Hindlimb muscle (tissue), 1 donor: ENCODE measurements around the gene CD34. TPM values are rescaled to one million over a fixed set of nuclear protein-coding genes. Genes with fewer than 3 reads are reported as not detected.

ENCODE experiments used
- DNase-seq: peaks from one replicate; pipeline ENCODE4 v3.0.0-alpha.2; 2013
- polyA plus RNA-seq: library from polyadenylated mRNA; unstranded; fragments of 120-200 nt; gene quantifications from one replicate; pipeline ENCODE4 v1.2.1, GENCODE V29; 2013; ENCODE audit not compliant: insufficient read length

CD34 gene
- polyA plus RNA-seq, 1 donor, result 151 TPM

GRCh38 chr1:207852576-207853371 lies 58.2 kb downstream of the CD34 start:
- no peak for DNase-seq

DNA sequence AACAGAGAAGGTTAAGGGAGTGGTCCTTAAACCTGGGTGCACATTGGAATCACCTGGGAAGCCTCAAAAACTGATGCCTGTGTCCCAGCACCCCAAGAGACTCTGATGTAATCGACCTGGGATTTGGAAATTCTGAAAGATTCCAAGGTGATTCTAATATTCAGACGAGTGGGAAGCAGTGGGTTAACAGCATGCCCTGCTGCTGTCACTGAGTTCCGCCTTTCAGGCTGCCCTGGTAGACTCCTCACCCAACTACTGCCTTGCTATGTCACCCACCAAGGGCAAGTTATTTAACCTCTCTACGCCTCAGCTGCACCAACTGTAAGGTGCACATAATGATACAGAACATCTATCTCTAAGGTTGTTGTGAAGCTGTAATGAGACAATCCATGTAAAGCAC lies 59.2 kb downstream of the CD34 start:
- no peak for DNase-seq

DNA sequence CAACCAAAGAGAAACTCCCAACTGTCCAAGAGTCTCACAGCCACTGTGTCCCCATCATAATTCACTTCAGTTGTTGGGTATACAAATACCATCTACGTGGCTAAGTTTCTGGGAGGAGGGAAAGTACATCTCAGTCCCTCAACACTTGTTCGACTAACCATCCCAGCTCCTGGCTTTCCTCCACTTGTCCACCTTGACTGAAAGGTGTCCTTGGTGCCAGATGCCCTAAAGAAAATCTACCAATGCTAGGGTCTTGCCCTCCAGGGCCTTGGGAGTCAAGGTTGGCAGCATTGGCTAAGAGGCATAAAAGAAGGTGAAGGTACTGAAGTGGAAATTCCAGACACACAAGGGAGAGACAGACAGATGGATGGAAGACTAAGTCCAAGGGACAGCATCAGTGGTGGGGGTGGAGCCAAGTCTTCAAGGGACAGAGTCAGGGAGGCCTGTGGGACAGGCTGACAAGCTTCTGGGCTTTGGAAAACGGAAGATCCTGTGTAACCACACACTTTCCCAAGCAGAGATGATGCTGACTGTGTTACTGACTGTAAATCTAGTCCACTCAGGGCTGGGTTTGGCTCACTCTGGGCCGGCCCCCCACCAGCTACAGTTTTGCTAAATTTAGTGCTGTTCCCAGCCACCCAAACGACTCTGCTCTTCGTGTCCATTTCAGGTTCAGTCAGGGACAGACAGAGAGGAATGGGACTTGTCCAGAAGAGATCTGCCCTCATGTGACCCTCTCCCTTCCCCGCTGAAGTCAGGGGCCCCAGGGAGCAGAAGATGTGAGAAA lies 60.1 kb downstream of the CD34 start:
- no peak for DNase-seq

- no peak for DNase-seq
These were observed 61.3 kb downstream of the CD34 start for GRCh38 chr1:207849646-207850045.

DNA sequence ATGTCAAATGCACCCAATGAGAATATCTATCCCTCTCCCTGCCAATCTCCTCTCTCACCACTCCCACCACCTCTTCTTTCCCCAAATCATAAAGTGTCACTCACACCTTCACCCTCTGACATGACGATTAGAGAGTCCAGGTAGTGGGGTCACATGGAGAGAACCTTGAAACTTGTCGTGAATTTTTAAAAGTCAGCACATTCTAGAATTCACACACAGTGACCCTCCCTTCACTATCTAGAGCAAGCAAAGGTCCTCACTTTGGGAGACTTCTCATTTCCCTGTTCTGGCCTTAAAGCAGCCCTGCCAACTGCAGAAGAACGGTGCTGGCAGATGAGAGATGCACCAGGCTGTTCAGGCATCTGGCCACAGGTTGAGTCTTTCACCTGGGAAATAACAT lies 61.9 kb downstream of the CD34 start:
- no peak for DNase-seq

GRCh38 chr1:207848234-207848633 lies 62.7 kb downstream of the CD34 start:
- DNase-seq, result no peak

DNA sequence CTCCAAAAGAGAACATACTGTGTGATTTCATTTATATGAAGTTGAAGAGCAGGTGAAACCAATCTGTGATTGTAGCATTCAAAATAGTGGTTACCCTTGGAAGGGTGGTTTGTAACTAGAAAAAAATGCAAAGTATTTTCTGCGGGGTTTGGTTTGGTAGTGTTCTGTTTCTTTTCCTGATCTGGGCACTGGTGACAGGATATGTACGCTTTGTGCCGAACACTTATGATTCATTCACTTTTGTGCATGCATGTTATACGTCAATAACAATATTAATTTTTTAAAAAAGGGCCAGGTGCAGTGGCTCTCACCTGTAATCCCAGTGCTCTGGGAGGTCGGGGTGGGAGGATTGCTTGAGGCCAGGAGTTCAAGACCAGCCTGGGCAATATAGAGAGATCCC lies 63.8 kb downstream of the CD34 start:
- DNase-seq, result no peak

GRCh38 chr1:207845109-207845508 lies 65.8 kb downstream of the CD34 start:
- no peak for DNase-seq

GRCh38 chr1:207844371-207844770 lies 66.6 kb downstream of the CD34 start:
- DNase-seq, result no peak

- DNase-seq, result no peak
These were observed 68.4 kb downstream of the CD34 start for GRCh38 chr1:207842506-207842905.

DNA sequence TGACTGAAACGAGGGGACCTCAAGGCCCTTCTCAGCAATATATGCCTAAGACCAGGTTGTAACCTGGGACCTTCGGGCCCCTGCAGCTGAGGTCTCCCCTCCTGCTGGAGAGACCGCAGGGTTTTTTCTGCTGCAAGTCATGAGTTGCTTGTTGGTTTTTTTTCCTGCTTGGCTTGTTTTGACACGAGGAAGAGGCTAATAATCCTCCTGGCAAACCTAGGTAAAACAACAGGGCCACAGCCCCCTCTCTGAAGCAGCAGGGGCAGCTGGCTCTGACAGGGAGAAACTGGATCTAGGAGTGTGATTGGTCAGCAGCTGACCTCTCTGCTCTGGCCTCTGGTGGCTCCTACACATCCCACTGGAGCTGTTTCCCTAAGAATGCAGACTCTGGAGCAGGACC lies 69.0 kb downstream of the CD34 start:
- DNase-seq, result no peak

DNA sequence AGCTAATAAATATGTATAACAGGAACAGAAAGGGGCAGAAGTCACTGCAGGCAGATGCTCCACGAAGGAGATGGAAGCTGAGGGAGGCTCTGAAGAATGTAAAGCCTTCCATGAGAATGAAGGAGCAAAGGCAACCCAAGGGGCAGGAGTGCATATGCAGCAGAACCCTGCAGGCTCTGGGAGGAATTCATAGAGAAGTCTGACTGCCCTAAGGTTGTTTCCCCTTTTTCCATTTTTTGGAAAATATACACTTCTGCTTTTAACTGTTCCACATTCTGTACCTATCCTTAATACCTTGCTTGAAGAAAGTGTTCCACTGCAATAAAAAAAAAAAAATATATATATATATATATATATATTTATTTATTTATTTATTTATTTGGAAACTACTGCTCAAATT lies 69.6 kb downstream of the CD34 start:
- no peak for DNase-seq

DNA sequence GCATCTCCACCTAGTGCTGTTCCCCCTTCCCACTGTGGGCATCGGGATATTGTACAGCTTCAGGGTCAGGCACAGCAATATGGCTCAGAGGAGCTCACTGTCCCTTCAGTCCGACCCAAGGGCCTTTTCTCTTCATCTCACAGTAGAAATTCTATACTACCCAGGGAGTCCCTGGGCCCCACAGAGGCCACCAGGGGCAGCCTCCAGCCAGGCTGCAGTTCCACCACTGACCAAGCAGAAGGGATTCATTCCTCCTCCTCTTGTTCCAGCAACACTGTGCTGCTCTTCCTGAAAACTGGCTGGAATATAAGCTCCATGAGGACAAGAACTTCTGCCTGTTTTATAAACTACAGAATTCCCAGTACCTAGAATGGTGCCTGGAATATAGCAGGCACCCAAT lies 70.5 kb downstream of the CD34 start:
- DNase-seq, result no peak

DNA sequence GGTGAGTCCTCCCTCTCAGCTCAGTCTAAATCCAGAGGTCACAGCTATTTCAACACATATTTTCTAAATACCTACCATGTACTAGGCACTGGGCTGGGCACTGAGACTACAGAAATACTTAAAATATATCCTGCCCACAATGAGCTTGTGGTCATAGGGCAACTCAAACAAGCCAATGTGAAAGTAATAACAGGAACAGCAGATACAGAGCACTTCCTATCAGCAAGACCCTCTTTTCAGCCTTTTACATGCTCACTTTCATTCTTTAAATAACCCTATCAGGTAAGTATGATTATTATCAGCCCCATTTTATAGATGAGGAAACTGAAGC lies 71.9 kb downstream of the CD34 start:
- DNase-seq, result no peak

DNA sequence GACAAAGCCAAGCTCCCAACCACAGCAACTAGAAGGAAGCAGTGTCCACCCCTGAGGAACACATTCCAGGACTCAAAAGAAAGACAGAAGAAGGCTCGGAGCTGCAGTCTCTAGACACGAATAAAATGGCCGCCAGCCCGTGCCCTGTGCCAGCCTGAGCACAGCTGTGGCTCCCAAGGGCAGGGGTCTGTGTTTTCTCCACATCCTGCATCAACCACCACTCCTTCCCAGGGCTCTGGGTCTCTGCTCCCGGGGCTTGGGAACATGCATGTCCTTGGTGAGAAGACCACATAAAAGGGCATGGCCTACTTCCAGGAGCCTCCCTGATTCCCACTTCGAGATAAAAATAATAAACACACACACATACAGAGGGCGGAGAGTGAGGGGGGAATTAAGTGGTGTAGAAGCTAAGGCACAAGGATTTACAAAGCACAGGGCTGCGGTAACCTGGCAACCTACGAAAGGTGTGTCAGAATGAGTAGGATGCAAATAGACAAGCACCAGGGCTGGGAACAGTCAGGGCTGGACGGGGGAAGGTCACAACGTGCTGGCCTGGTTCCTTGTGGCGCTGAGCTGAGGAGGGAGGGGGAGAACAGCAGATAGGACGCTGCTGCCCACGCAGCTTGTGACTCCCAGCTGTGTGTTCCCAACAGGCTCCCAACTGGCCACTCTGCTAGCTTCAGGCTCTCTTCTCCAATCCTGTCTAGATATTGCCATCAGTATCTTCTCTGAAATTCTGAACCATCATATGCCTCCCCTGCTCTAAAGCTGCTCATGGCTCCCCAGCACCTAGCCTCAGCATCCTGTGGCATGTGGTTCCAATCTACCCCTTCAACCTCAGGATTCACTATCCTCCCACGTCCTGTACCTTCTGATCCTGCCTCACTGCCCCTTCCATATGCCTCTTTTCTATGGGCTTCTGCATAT lies 72.5 kb downstream of the CD34 start:
- DNase-seq, result no peak

GRCh38 chr1:207837673-207838072 lies 73.3 kb downstream of the CD34 start:
- DNase-seq, result no peak

GRCh38 chr1:207836591-207837347 lies 74.2 kb downstream of the CD34 start:
- no peak for DNase-seq

DNA sequence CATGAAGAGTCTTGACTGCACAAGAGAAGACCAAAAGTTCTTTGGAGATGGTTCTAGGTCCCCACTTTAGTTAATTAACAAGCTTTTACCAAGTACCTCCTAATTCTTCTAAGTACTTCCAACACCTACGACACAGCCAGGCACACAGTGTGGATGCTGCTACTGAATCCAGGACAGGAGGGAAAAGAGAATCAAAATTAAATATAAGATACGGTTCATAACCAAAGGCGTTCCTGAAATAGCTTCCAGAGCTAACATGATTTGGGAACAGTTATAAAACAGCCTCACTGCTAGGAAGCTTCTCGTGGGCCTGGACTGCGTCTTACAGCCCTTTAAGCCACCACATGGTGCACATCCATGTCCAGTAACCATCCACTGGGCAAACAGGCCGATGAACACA lies 75.0 kb downstream of the CD34 start:
- no peak for DNase-seq

DNA sequence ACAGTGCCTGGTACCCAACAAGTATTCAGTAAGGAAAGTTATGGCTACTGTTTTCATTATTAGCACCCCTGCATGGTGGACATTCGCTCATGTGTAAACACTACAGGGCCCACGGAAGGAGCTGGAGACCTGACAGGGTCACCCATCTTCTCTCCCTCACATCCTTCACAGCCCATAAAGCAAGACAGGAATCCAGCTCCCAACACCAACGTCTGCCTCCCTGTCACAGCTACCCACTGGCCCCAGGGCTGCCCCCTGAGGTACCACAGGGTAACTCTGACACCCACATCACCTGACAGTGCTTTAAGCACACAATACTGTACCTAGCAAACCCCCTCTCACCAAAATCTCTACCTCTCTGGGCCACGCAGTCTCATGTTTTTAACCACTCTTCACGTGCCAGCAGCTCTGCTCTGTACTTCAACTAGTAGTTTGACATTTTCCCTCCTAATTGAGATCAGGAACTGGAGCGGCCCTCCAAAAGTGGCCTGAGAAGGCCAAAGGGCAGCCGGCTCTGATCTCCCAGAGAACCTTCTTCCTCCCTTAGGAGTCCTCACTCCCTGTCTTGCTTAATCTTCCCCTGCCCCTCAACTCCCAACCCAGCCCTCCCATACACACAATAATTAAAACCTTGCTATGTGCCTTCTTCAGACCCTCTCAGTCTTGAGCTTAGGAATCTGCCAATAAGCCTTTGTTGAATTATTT lies 76.8 kb downstream of the CD34 start:
- no peak for DNase-seq

GRCh38 chr1:207833381-207833780 lies 77.5 kb downstream of the CD34 start:
- DNase-seq, result no peak

GRCh38 chr1:207832796-207833195 lies 78.1 kb downstream of the CD34 start:
- DNase-seq, result no peak
